ENCODE measurements around the gene ADISSP.

The ADISSP gene

DNA sequence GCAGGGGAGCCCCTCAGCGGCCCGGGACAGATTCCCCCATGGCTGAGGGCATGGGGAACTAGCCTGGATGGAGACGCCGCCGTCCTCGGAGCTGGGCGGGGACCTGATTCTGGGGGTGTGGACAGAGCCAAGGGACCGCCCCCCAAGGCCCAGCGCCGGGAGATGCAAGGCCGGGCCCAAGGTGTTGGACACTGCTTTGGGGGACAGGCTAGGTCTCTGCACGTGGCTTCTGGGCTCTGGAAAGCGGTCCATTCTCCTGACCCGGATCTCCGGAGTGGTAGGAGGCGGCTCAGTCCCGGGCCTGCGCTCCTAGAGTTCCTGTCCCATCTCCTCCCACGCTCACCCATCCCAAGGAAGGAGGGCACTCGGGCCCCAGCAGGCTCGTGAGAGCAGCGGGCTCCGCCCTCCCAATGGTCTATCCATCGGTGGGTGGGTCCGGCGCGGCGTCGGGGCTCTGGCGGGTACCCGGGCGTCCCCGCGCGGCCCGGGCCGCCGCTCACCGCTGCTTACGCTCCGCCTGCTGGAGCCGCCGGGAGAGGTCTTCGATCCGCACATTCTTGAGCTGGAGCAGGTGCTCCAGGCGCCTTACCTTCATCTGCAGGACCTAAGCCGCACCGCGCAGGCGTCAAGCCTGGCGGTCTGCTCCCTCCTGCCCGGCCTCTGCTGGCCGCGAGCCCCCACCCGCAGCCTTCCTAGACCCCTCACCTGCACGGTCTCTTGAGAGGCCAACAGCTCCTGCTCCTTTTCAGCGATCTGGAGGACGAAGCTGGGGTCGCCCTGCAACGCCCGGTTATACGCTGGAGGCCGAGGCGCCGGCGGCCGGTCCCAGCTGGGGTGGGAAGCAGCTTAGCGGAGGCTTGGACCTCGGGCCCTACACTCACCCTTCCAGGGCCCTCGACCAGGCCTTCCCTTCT, 10.4 kb upstream of the ADISSP start:
- no peaks in the 10 kb centered on the region for H3K9me3 ChIP-seq (ENCODE audit: control insufficient read depth, insufficient read depth, low read length)
- H3K27me3 ChIP-seq (ENCODE audit: control insufficient read depth, insufficient read depth, low read length), result peaks cover 44% of the 10 kb centered on the region
- peak overlapping the region; percentile 69 for H3K4me3 ChIP-seq (ENCODE audit: low read depth, low read length)
- peak overlapping the region; percentile 32; the same call in 1 of the 2 replicates for H3K9ac ChIP-seq (ENCODE audit: low read depth, low read length)
- peaks cover 10% of the 10 kb centered on the region for H3K4me1 ChIP-seq (ENCODE audit: control insufficient read depth, insufficient read depth, low read length)
- H3K27ac ChIP-seq (ENCODE audit: low read depth, low read length), result no peak overlapping the region
- H3K36me3 ChIP-seq (ENCODE audit: control insufficient read depth, insufficient read depth, low read length), result no peaks in the 10 kb centered on the region

DNA sequence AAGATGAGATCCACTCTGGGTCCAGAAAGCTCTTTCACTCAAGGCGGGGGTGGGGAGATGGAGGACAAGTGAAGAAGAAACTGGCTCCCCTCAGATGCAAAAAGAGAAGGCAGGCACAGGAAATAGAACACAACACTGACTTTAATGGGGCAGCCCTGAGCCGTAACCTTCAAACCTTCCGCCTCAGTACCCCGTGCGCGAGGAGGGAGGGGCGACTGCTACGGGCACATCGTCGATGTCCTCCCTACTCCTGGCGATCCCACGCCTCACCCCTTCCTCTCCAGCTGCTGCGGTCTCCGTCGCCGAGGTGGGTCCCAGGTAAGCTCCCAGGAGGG, 9.8 kb upstream of the ADISSP start:
- H3K4me3 ChIP-seq (ENCODE audit: low read depth, low read length), result peak overlapping the region; percentile 69
- H3K9me3 ChIP-seq (ENCODE audit: control insufficient read depth, insufficient read depth, low read length), result no peaks in the 10 kb centered on the region
- no peaks in the 10 kb centered on the region for H3K36me3 ChIP-seq (ENCODE audit: control insufficient read depth, insufficient read depth, low read length)
- no peak overlapping the region for H3K27ac ChIP-seq (ENCODE audit: low read depth, low read length)
- H3K27me3 ChIP-seq (ENCODE audit: control insufficient read depth, insufficient read depth, low read length), result peaks cover 44% of the 10 kb centered on the region
- peaks cover 10% of the 10 kb centered on the region for H3K4me1 ChIP-seq (ENCODE audit: control insufficient read depth, insufficient read depth, low read length)
- no peak overlapping the region for H3K9ac ChIP-seq (ENCODE audit: low read depth, low read length)

DNA sequence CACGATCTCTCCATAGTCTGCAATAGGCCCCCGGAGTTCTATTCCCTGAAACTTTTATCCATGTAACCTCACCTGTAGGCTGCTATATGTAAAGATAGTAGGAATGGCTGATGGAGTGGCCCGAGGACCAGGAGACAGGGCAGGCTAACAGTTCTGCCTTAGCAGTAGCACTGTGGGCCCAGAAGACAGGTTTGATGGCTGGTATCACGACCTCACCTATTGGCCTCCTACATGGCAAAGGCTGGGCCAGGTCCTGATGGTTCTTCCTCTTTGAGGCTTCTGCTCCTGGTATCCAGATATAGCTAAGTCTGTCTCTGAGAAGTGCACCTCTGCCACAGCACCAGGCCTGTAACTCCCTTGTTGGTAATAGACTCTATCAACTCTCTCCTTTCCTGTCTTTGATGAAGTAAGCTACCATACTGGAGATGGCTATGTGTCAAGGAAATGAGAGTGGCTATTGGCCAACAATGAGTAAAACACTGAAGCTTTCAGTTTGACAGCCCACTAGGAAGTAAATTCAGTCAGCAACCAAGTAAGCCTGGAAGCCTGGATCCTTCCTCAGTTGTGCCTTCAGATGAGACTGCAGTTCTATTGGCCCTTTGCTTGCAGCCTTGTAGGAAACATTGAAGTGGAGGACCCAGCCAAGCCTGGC, 8.0 kb upstream of the ADISSP start:
- no peak overlapping the region for H3K4me3 ChIP-seq (ENCODE audit: low read depth, low read length)
- peaks cover 42% of the 10 kb centered on the region for H3K27me3 ChIP-seq (ENCODE audit: control insufficient read depth, insufficient read depth, low read length)
- no peak overlapping the region for H3K27ac ChIP-seq (ENCODE audit: low read depth, low read length)
- H3K36me3 ChIP-seq (ENCODE audit: control insufficient read depth, insufficient read depth, low read length), result no peaks in the 10 kb centered on the region
- no peak overlapping the region for H3K9ac ChIP-seq (ENCODE audit: low read depth, low read length)
- H3K9me3 ChIP-seq (ENCODE audit: control insufficient read depth, insufficient read depth, low read length), result no peaks in the 10 kb centered on the region
- peaks cover 10% of the 10 kb centered on the region for H3K4me1 ChIP-seq (ENCODE audit: control insufficient read depth, insufficient read depth, low read length)

DNA sequence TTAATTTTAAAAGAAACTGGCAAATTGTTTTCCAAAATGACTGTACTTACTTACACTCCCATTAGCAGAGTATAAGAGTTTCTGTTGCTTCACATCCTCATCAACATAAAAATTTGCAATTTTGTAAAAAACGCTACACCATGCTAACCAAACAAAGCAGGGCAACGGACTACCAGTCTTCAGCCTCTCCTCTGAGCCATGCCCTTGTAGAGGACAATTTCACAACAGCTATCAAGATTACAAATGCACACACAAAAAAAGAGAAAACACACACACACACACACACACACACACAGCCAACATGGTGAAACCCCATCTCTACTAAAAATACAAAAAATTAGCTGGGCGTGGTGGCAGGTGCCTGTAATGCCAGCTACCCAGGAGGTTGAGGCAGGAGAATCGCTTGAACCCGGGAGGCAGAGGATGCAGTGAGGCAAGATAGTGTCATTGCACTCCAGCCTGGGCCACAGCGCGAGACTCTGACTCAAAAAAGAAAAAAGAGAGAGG, 4.1 kb upstream of the ADISSP start:
- H3K27ac ChIP-seq (ENCODE audit: low read depth, low read length), result no peak overlapping the region
- H3K27me3 ChIP-seq (ENCODE audit: control insufficient read depth, insufficient read depth, low read length), result peaks cover 11% of the 10 kb centered on the region
- no peaks in the 10 kb centered on the region for H3K9me3 ChIP-seq (ENCODE audit: control insufficient read depth, insufficient read depth, low read length)
- peaks cover 7% of the 10 kb centered on the region; the same call in 1 of the 2 replicates for H3K4me1 ChIP-seq (ENCODE audit: control insufficient read depth, insufficient read depth, low read length)
- H3K4me3 ChIP-seq (ENCODE audit: low read depth, low read length), result no peak overlapping the region
- H3K36me3 ChIP-seq (ENCODE audit: control insufficient read depth, insufficient read depth, low read length), result no peaks in the 10 kb centered on the region
- H3K9ac ChIP-seq (ENCODE audit: low read depth, low read length), result no peak overlapping the region

DNA sequence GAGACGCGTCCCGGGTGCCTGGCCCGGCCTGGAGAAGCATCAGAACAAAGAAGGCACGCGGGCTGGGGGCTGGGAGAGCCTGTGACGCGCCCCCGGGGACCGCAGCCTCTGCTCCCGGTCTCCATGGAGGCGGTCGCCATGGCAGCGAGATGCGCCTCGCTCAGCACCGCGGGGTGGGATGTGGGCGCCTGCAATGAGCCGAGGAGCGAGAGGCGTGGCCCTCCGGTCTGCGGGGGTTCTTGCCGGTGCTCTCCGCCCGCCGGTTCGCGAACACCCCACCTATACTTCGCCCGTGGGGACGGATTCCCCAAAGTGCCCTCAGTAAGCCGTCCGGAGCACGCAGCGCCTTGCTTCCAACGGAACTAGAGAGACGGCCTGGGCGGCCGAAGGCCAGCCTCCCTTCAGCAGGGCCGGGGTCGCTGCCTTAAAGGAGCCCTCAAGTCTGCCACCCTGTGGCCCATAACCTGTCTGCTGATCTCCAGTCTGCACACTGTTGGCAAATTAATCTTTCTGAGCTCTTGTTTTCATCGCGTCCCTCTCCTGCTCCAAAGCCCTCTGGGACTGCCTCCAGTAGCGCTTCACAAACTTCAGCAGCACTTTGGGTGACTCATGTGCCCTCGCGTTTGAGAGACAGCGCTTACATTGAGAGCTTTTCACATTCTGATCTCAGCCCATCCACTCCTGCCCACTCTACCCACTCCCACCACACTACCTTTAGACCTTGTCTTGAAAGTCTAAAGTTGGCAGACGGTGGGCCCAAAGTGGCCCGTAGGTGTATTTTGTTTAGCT, 983 bp upstream of the ADISSP start:
- Histone ChIP-seq H3K9ac (ENCODE audit: low read depth, low read length) (peak overlapping the region; percentile 63), H3K4me1 (ENCODE audit: control insufficient read depth, insufficient read depth, low read length) (peaks cover 10% of the 10 kb centered on the region; the same call in 1 of the 2 replicates), H3K27ac (ENCODE audit: low read depth, low read length) (peak overlapping the region; percentile 80), H3K9me3 (ENCODE audit: control insufficient read depth, insufficient read depth, low read length) (no peaks in the 10 kb centered on the region), H3K27me3 (ENCODE audit: control insufficient read depth, insufficient read depth, low read length) (no peaks in the 10 kb centered on the region), H3K36me3 (ENCODE audit: control insufficient read depth, insufficient read depth, low read length) (no peaks in the 10 kb centered on the region; the same call in 1 of the 2 replicates), H3K4me3 (ENCODE audit: low read depth, low read length) (peak overlapping the region; percentile 89)

DNA sequence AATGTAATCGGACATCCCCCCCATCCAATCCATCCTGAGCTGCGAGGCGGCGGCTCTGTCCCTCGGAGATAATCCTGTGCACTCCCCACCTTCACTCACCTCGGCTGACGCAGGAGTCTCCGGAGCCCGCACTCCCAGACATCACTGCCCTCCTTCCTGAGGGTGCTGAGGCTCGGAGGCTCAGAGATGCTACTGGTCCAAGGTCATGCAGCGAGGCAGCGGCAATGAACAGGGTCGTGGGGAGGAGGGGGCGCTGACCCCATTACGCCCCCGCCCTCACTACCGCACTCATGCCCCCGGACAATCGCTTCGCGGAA, 485 bp downstream of the ADISSP start:
- Histone ChIP-seq H3K9me3 (ENCODE audit: control insufficient read depth, insufficient read depth, low read length) (no peaks in the 10 kb centered on the region), H3K36me3 (ENCODE audit: control insufficient read depth, insufficient read depth, low read length) (peaks cover 3% of the 10 kb centered on the region; the same call in 1 of the 2 replicates), H3K4me3 (ENCODE audit: low read depth, low read length) (peak overlapping the region; percentile 89), H3K4me1 (ENCODE audit: control insufficient read depth, insufficient read depth, low read length) (peaks cover 10% of the 10 kb centered on the region; the same call in 1 of the 2 replicates), H3K27me3 (ENCODE audit: control insufficient read depth, insufficient read depth, low read length) (no peaks in the 10 kb centered on the region), H3K9ac (ENCODE audit: low read depth, low read length) (peak overlapping the region; percentile 37; the same call in 1 of the 2 replicates), H3K27ac (ENCODE audit: low read depth, low read length) (peak overlapping the region; percentile 33)

DNA sequence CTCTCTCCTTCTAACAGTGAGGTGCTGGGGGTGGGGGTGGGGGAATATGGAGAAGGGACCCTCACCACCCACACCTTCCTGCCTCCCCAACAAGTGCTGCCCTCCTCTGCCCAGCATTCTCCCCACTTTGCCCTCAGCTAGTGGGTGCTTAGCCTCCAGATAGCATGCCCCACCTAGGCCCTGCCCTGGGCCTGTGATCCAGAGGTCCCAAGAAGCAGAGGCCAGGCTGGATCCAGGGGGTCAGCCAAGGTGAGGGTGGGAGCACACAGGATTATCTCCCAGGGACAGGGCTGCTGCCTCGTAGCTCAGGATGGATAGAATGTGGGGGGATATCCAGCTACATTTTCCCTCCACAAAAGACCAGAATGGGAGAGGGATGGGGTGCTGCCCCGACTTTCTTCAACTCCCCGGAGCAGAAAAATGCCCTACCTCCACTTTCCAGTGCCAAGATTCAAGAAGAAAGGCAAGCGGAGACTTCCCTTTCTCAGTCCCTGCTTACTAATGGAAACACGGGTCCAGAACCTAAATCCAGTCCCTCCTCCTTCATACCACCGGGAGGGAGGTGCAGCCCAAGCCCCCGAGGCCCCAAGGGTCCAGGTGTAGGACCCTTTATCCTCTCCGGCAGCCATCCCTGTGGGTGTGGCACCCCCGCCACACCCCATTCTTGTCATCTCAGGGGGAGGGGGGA, 987 bp downstream of the ADISSP start:
- Histone ChIP-seq H3K27me3 (ENCODE audit: control insufficient read depth, insufficient read depth, low read length) (no peaks in the 10 kb centered on the region), H3K36me3 (ENCODE audit: control insufficient read depth, insufficient read depth, low read length) (peaks cover 6% of the 10 kb centered on the region; the same call in 1 of the 2 replicates), H3K4me3 (ENCODE audit: low read depth, low read length) (peak overlapping the region; percentile 89), H3K4me1 (ENCODE audit: control insufficient read depth, insufficient read depth, low read length) (peaks cover 10% of the 10 kb centered on the region; the same call in 1 of the 2 replicates), H3K9ac (ENCODE audit: low read depth, low read length) (no peak overlapping the region; the same call in 1 of the 2 replicates), H3K27ac (ENCODE audit: low read depth, low read length) (no peak overlapping the region), H3K9me3 (ENCODE audit: control insufficient read depth, insufficient read depth, low read length) (no peaks in the 10 kb centered on the region)

DNA sequence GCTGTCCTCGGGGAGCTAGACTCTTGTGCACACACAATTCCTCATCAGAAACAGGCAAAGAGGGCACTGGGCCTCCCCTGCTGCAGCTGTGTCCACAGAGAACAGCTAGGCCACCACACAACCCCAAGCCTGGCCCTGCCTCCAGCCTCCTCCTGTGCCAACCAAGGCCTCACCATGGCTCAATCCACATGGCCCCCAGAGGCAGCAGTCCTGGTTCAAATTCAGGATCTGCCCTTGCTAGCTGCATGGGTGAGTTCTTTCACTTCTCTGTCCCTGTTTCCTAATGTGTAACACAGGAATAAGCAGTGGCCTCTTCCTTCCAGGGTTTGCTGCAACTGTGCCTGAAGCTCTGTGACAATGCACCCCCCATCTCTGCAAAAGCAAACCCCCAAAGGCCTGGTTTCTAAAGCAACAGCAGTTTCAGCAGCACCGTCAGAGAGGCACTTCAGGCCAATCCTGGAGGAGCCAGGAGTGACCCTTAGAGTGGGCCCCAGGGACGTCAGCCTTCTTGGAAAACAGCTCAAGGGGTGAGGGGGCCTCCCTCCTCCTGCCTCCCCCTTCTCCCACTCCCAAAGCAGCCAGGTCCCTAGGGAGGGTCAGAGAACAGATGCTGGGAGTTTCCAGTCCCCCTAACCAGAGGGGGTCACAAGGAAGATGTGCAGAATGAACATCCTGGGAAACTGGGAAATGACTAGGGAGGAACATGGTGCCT, 2.2 kb downstream of the ADISSP start:
- H3K9me3 ChIP-seq (ENCODE audit: control insufficient read depth, insufficient read depth, low read length), result no peaks in the 10 kb centered on the region
- no peak overlapping the region for H3K9ac ChIP-seq (ENCODE audit: low read depth, low read length)
- peaks cover 9% of the 10 kb centered on the region; the same call in 1 of the 2 replicates for H3K36me3 ChIP-seq (ENCODE audit: control insufficient read depth, insufficient read depth, low read length)
- no peaks in the 10 kb centered on the region for H3K27me3 ChIP-seq (ENCODE audit: control insufficient read depth, insufficient read depth, low read length)
- peaks cover 14% of the 10 kb centered on the region for H3K4me1 ChIP-seq (ENCODE audit: control insufficient read depth, insufficient read depth, low read length)
- no peak overlapping the region for H3K4me3 ChIP-seq (ENCODE audit: low read depth, low read length)
- H3K27ac ChIP-seq (ENCODE audit: low read depth, low read length), result no peak overlapping the region

DNA sequence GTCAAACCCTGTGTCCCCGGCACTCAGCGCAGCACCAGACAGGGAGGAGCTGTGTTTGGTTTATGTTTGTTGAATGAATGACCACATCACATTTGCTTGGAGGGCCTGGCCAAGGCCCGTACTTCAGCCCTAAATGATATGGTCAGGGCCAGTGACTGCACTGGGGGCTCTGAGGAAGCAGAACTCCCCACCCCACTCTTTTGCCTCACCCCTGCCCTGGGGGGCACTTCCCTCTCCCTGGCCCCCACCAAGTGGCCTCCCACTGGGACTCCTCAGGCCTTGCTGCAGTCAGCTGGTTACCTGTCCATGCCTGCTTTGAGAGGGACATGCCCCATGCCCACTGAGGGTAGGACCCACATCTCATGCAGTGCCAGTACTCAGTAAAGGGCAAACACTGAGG, 2.9 kb downstream of the ADISSP start:
- Histone ChIP-seq H3K4me3 (ENCODE audit: low read depth, low read length) (no peak overlapping the region), H3K4me1 (ENCODE audit: control insufficient read depth, insufficient read depth, low read length) (peaks cover 14% of the 10 kb centered on the region), H3K27ac (ENCODE audit: low read depth, low read length) (no peak overlapping the region), H3K9me3 (ENCODE audit: control insufficient read depth, insufficient read depth, low read length) (no peaks in the 10 kb centered on the region), H3K36me3 (ENCODE audit: control insufficient read depth, insufficient read depth, low read length) (peaks cover 11% of the 10 kb centered on the region; the same call in 1 of the 2 replicates), H3K9ac (ENCODE audit: low read depth, low read length) (no peak overlapping the region), H3K27me3 (ENCODE audit: control insufficient read depth, insufficient read depth, low read length) (no peaks in the 10 kb centered on the region)
